ENCODE results near the gene FOXA1. TPM values are rescaled to one million over a fixed set of nuclear protein-coding genes. Genes with fewer than 3 reads are reported as not detected.

Gene FOXA1
- total RNA-seq, 3 donors from 2014 or later (not counting 1 experiment from before 2014, with no cell fraction given) = not detected

DNA sequence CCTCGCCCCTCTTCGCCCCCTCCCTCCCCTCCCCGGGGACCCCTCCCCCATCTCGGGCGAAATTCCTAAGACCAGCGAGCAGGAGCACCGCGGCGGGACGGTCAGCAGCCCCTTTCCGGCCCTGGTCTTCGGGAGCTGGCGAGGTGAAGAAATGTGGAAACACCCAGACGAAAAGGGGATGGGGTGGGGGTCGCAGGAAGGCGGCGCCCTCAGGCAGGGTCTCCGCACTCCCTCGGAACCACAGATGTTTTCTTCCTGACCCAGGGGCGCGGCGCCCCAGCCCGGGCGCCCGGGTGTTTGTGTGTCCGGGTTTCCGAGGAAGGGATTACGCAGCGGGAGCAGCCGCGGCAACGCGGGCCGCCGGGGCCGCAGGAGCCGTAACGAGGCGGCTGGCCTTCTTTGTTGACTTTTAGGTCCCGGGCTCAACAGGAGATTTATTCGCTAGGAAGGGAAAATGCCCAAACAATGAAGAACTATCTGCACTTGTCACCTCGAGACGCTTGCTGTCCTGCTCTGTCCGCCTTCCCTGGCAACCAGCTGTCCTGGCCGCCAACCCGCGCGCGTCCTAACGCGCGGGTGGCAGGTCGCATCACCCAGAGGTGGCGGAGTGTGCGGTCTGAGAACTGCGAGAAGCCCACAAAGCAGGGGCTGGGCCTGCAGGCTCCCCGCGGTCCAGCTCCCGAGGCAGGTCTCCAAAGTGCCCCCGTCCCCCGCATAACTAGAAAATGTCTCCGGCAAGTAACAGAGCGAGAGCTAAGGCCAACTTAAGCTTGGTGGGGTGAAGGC is 7.0 kb downstream of the FOXA1 start:
- peaks cover 3% of the 10 kb centered on the region in 2 donors for H3K9me3 Mint-ChIP-seq
- H3K27me3 Mint-ChIP-seq (ENCODE audit: low read depth in 2 of 2) = peaks cover 53 to 59% of the 10 kb centered on the region in 2 donors
- no peak overlapping the region for H3K4me3 Mint-ChIP-seq
- DNase-seq (no peak), ATAC-seq (no peak)
- H3K36me3 Mint-ChIP-seq = peaks cover 30% of the 10 kb centered on the region
- Histone ChIP-seq H3K9me3 (ENCODE audit: control insufficient read depth, insufficient read depth, low read length) (peaks cover 9% of the 10 kb centered on the region), H3K36me3 (ENCODE audit: control insufficient read depth, insufficient read depth, low read length) (no peaks in the 10 kb centered on the region), H3K27ac (ENCODE audit: low read length) (no peak overlapping the region), H3K27me3 (ENCODE audit: control insufficient read depth, insufficient read depth, low read length) (peaks cover 39% of the 10 kb centered on the region), H3K4me3 (ENCODE audit: low read length) (no peak overlapping the region), H3K4me1 (ENCODE audit: control insufficient read depth, insufficient read depth, low read length) (no peaks in the 10 kb centered on the region)
- H3K27ac Mint-ChIP-seq = no peak overlapping the region
- WGBS (ENCODE audit: insufficient coverage) = 8% methylated on average over 59 of the region's 63 CpGs
- TF ChIP-seq, protein P1, sequence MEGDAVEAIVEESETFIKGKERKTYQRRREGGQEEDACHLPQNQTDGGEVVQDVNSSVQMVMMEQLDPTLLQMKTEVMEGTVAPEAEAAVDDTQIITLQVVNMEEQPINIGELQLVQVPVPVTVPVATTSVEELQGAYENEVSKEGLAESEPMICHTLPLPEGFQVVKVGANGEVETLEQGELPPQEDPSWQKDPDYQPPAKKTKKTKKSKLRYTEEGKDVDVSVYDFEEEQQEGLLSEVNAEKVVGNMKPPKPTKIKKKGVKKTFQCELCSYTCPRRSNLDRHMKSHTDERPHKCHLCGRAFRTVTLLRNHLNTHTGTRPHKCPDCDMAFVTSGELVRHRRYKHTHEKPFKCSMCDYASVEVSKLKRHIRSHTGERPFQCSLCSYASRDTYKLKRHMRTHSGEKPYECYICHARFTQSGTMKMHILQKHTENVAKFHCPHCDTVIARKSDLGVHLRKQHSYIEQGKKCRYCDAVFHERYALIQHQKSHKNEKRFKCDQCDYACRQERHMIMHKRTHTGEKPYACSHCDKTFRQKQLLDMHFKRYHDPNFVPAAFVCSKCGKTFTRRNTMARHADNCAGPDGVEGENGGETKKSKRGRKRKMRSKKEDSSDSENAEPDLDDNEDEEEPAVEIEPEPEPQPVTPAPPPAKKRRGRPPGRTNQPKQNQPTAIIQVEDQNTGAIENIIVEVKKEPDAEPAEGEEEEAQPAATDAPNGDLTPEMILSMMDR (IDR thresholded peaks at IDR 0.05) = no peak
- no peaks in the 10 kb centered on the region for H3K4me1 Mint-ChIP-seq
- intact Hi-C loops (cut with micrococcal nuclease) = no loop called here

DNA sequence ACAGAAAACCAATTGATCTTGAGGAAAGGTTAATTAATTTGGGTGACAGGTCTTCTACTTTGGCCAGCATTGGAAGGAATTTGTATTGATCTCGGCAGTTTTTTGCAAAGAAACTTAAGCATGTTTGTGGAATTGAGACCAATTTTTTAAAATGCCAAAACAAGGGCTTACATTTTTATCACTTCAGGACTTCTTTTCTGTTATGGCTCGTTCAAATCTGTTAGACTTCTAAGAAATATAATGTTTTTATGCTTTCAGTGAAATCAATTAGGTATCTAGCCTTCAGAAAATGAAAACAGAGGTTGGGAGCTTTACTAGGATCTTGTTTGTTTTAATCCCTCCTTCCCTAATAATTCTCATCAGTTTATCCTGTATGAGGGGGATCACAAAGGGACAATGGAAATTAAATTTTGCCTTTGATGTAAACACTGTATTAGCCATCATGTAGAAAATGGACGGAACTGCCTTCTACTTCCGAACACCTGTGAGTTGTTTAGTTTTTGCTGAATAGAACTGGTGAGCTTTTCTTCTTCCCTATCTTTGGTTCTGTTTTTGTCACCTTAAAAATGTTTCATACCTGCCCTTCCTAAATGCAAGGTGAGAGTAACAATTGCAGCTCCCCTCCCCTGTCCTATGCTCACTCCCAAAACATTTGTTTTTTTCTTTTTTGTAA is 7.8 kb downstream of the FOXA1 start:
- no peaks in the 10 kb centered on the region for H3K4me1 ChIP-seq (ENCODE audit: control insufficient read depth, insufficient read depth, low read length)
- peaks cover 37% of the 10 kb centered on the region for H3K27me3 ChIP-seq (ENCODE audit: control insufficient read depth, insufficient read depth, low read length)
- H3K27ac ChIP-seq (ENCODE audit: low read length) = no peak overlapping the region
- DNase-seq (no peak), ATAC-seq (no peak)
- no peak overlapping the region for H3K27ac Mint-ChIP-seq
- H3K36me3 ChIP-seq (ENCODE audit: control insufficient read depth, insufficient read depth, low read length) = no peaks in the 10 kb centered on the region
- 21% methylated on average over 3 of the region's 4 CpGs for WGBS (ENCODE audit: insufficient coverage)
- H3K9me3 ChIP-seq (ENCODE audit: control insufficient read depth, insufficient read depth, low read length) = peaks cover 3% of the 10 kb centered on the region
- intact Hi-C loops (cut with micrococcal nuclease) = no loop called here
- H3K9me3 Mint-ChIP-seq = peaks cover 3% of the 10 kb centered on the region in 2 donors
- TF ChIP-seq, protein P1 (IDR thresholded peaks at IDR 0.05) = no peak
- H3K4me3 Mint-ChIP-seq = no peak overlapping the region
- H3K27me3 Mint-ChIP-seq (ENCODE audit: low read depth in 2 of 2) = peaks cover 46 to 51% of the 10 kb centered on the region in 2 donors
- peaks cover 30% of the 10 kb centered on the region for H3K36me3 Mint-ChIP-seq
- no peak overlapping the region for H3K4me3 ChIP-seq (ENCODE audit: low read length)
- H3K4me1 Mint-ChIP-seq = no peaks in the 10 kb centered on the region

DNA sequence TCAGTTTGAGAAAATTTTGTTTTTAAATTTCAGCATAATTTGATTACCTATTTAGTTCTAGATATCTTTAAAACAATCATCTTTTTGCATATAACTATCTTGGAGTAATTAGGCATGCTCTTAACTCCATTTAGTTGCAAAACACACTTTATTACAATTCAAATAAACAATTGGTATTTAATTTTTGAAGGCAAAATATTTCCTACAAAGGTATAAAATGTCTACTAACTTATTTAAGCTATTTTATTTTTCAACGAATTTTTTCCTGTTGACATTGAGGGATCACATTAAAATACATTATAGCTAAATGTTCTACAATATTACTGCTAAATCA is 8.3 kb downstream of the FOXA1 start:
- intact Hi-C loops (cut with micrococcal nuclease) = no loop called here
- DNase-seq = no peak
- no peak for ATAC-seq
- Histone ChIP-seq H3K4me1 (ENCODE audit: control insufficient read depth, insufficient read depth, low read length) (no peaks in the 10 kb centered on the region), H3K9me3 (ENCODE audit: control insufficient read depth, insufficient read depth, low read length) (peaks cover 3% of the 10 kb centered on the region), H3K36me3 (ENCODE audit: control insufficient read depth, insufficient read depth, low read length) (no peaks in the 10 kb centered on the region), H3K27ac (ENCODE audit: low read length) (no peak overlapping the region), H3K27me3 (ENCODE audit: control insufficient read depth, insufficient read depth, low read length) (peaks cover 37% of the 10 kb centered on the region), H3K4me3 (ENCODE audit: low read length) (no peak overlapping the region)
- TF ChIP-seq, protein P1 (IDR thresholded peaks at IDR 0.05) = no peak
- Mint-ChIP-seq H3K27ac (no peak overlapping the region), H3K27me3 (ENCODE audit: low read depth in 2 of 2) (peaks cover 43 to 49% of the 10 kb centered on the region in 2 donors), H3K9me3 (peaks cover 3% of the 10 kb centered on the region in 2 donors), H3K4me1 (no peaks in the 10 kb centered on the region), H3K36me3 (peaks cover 30% of the 10 kb centered on the region), H3K4me3 (no peak overlapping the region)
- WGBS (ENCODE audit: insufficient coverage) = no CpG with 5 or more reads among the region's 1 CpG
